MM.1S (cell line): ENCODE measurements around the gene ZMIZ1.

Source experiments
- CTCF ChIP-seq: fragments of 300-600 bp; sonication (generic); IDR thresholded peaks from 2 replicates; pipeline ENCODE4 v1.5.1; 2016; ENCODE audit warnings: antibody characterized with exemption, low read length, mixed read lengths
- EZH2 ChIP-seq: fragments of 300-600 bp; sonication (generic); optimal IDR thresholded peaks from 2 replicates; pipeline ENCODE3; 2017; ENCODE audit warnings: low read depth, mild to moderate bottlenecking, antibody characterized with exemption, low read length, mixed read lengths

GRCh38 chr10:79353726-79354125, 285.0 kb downstream of the ZMIZ1 start:
- TF ChIP-seq CTCF (no peak), EZH2 (no peak)
